Measurements from ENCODE around the gene VSIR. TPM values are rescaled to one million over a fixed set of nuclear protein-coding genes. Genes with fewer than 3 reads are reported as not detected.

Gene VSIR
- total RNA-seq, 4 donors from 2014 or later: 54.3 to 77.0 (median 61.6) TPM

- Histone ChIP-seq H3K27me3 (no peaks in the 10 kb centered on the region), H3K4me3 (no peak overlapping the region), H3K36me3 (no peaks in the 10 kb centered on the region), H3K27ac (no peak overlapping the region), H3K4me1 (peaks cover 0 to 9% (median 2%) of the 10 kb centered on the region in 4 donors), H3K9me3 (no peaks in the 10 kb centered on the region)
- no peak for TF ChIP-seq CTCF (IDR thresholded peaks at IDR 0.05)
- in situ Hi-C loops (cut with MboI; ENCODE audit: low pct_ligation_motif_present in 1 of 4, low pct_unique_long_range_greater_than_20kb in 1 of 4, low sequenced_read_pairs in 3 of 4) (no loop called here), intact Hi-C loops (cut with DNase I; ENCODE audit: low total_unique reads) (no loop called here)
- no peak for DNase-seq
- WGBS, 2 donors (ENCODE audit: low coverage in 1 of 2): 81 to 86% methylated on average over 5 to 7 of the region's 7 CpGs
These were observed 6.8 kb upstream of the VSIR start for GRCh38 chr10:71780156-71780555.

- intact Hi-C loops (cut with DNase I; ENCODE audit: low total_unique reads): no loop called here
- Histone ChIP-seq H3K9me3 (no peaks in the 10 kb centered on the region), H3K27ac (no peak overlapping the region), H3K4me3 (no peak overlapping the region), H3K4me1 (peaks cover 0 to 15% (median 2%) of the 10 kb centered on the region in 4 donors), H3K27me3 (no peaks in the 10 kb centered on the region), H3K36me3 (no peaks in the 10 kb centered on the region)
- DNase-seq: no peak
- no peak for TF ChIP-seq EP300 (IDR thresholded peaks at IDR 0.05; ENCODE audit: low read depth)
- no peak for TF ChIP-seq POLR2A (IDR thresholded peaks at IDR 0.05)
- no peak for TF ChIP-seq CTCF (IDR thresholded peaks at IDR 0.05)
- TF ChIP-seq POLR2AphosphoS5 (IDR thresholded peaks at IDR 0.05): no peak
- in situ Hi-C loops (cut with MboI; ENCODE audit: low pct_ligation_motif_present in 1 of 4, low pct_unique_long_range_greater_than_20kb in 1 of 4, low sequenced_read_pairs in 3 of 4): loop anchor here in 2 of 4 donors (10.0 kb wide), 2 partner anchors 55 to 65 kb away; partner anchors contain the start of gene C10orf105 (in 1 of the 2)
- WGBS, 2 donors (ENCODE audit: low coverage in 1 of 2): 91% methylated on average over 6 of the region's 6 CpGs; no CpG with 5 or more reads in 1 of the 2 donors
These were observed 6.3 kb upstream of the VSIR start for GRCh38 chr10:71779641-71780040.

- Histone ChIP-seq H3K27ac (no peak overlapping the region), H3K4me3 (no peak overlapping the region), H3K4me1 (peaks cover 0 to 23% (median 12%) of the 10 kb centered on the region in 4 donors), H3K36me3 (no peaks in the 10 kb centered on the region), H3K27me3 (no peaks in the 10 kb centered on the region), H3K9me3 (no peaks in the 10 kb centered on the region)
- DNase-seq: no peak
- 94 to 100% methylated on average over 2 to 11 of the region's 11 CpGs for WGBS, 2 donors (ENCODE audit: low coverage in 1 of 2)
- TF ChIP-seq POLR2AphosphoS5 (IDR thresholded peaks at IDR 0.05) (no peak), POLR2A (IDR thresholded peaks at IDR 0.05) (no peak), CTCF (IDR thresholded peaks at IDR 0.05) (no peak), EP300 (IDR thresholded peaks at IDR 0.05; ENCODE audit: low read depth) (no peak)
- intact Hi-C loops (cut with DNase I; ENCODE audit: low total_unique reads): no loop called here
- in situ Hi-C loops (cut with MboI; ENCODE audit: low pct_ligation_motif_present in 1 of 4, low pct_unique_long_range_greater_than_20kb in 1 of 4, low sequenced_read_pairs in 3 of 4): loop anchor here in 2 of 4 donors (10.0 kb wide), 2 partner anchors 53 to 63 kb away; partner anchors contain the start of gene C10orf105 (in 1 of the 2)
These were observed 4.9 kb upstream of the VSIR start for GRCh38 chr10:71778071-71778825.

- in situ Hi-C loops (cut with MboI; ENCODE audit: low pct_ligation_motif_present in 1 of 4, low pct_unique_long_range_greater_than_20kb in 1 of 4, low sequenced_read_pairs in 3 of 4): loop anchor here in 2 of 4 donors (10.0 kb wide), 2 partner anchors 53 to 63 kb away; partner anchors contain the start of gene C10orf105 (in 1 of the 2)
- no peaks in the 10 kb centered on the region for H3K9me3 ChIP-seq
- TF ChIP-seq CTCF (IDR thresholded peaks at IDR 0.05) (no peak), EP300 (IDR thresholded peaks at IDR 0.05; ENCODE audit: low read depth) (no peak), POLR2AphosphoS5 (IDR thresholded peaks at IDR 0.05) (no peak), POLR2A (IDR thresholded peaks at IDR 0.05) (no peak)
- H3K4me3 ChIP-seq: no peak overlapping the region
- no peaks in the 10 kb centered on the region for H3K27me3 ChIP-seq
- intact Hi-C loops (cut with DNase I; ENCODE audit: low total_unique reads): no loop called here
- H3K27ac ChIP-seq: no peak overlapping the region
- DNase-seq: no peak
- H3K36me3 ChIP-seq: no peaks in the 10 kb centered on the region
- 93 to 100% methylated on average over 7 to 17 of the region's 17 CpGs for WGBS, 2 donors (ENCODE audit: low coverage in 1 of 2)
- peaks cover 3 to 22% (median 18%) of the 10 kb centered on the region in 4 donors for H3K4me1 ChIP-seq
These were observed 4.1 kb upstream of the VSIR start for GRCh38 chr10:71777213-71777985.

All from transverse colon (tissue), 4 donors.